Transverse colon (tissue), 4 donors: ENCODE measurements around the gene ZMYM5. TPM values are rescaled to one million over a fixed set of nuclear protein-coding genes. Genes with fewer than 3 reads are reported as not detected.
"Not testable (repeated sequence)": the region's sequence is repeated elsewhere in the genome, so short reads cannot be mapped to it uniquely, and the experiment has no call there.

Experiments used
- DNase-seq: peaks from one replicate; pipeline ENCODE4 v3.0.0-alpha.2; 2019
- H3K27ac ChIP-seq, 4 donors: fragments of 200-600 bp; sonication (generic); 2 replicates each; pipeline ENCODE4 v1.5.1; 2016 to 2018; ENCODE audit warnings: inconsistent platforms in 4 of 4
- H3K27me3 ChIP-seq: fragments of 200-600 bp; sonication (generic); 2 replicates; pipeline ENCODE4 v1.5.1; 2017; ENCODE audit warnings: inconsistent platforms
- H3K36me3 ChIP-seq, 4 donors: fragments of 200-600 bp; sonication (generic); 2 replicates each; pipeline ENCODE4 v1.5.1; 2017 to 2019; ENCODE audit warnings: inconsistent platforms in 4 of 4
- H3K4me1 ChIP-seq, 4 donors: fragments of 200-600 bp; sonication (generic); 2 replicates each; pipeline ENCODE4 v1.5.1; 2017 to 2020; ENCODE audit warnings: inconsistent platforms in 4 of 4
- H3K4me3 ChIP-seq, 4 donors: fragments of 200-600 bp; sonication (generic); 1 replicate in 1 of 4; 2 replicates in 3 of 4; pipeline versions ENCODE4 v1.5.1 to v1.6.1; 2017 to 2019; ENCODE audit warnings: inconsistent platforms in 4 of 4
- H3K9me3 ChIP-seq, 2 donors: fragments of 200-600 bp; sonication (generic); 2 replicates each; pipeline ENCODE4 v1.5.1; 2017 to 2019; ENCODE audit warnings: inconsistent platforms in 2 of 2
- CTCF ChIP-seq, 5 experiments: fragments of 200-600 bp in 3 of 5; fragments of 450-650 bp in 2 of 5; sonication (generic) in 3 of 5; IDR thresholded peaks; 1 replicate in 2 of 5; 2 replicates in 3 of 5; pipeline ENCODE4 v1.5.1; 2016 to 2017; ENCODE audit warnings: antibody characterized with exemption in 5 of 5, inconsistent platforms in 3 of 5, mild to moderate bottlenecking in 2 of 5, moderate library complexity in 1 of 5
- EP300 ChIP-seq: sonication (generic); formaldehyde crosslinking; IDR thresholded peaks from one replicate; pipeline ENCODE4 v1.6.1; 2017; ENCODE audit warnings: antibody characterized with exemption, low read depth
- POLR2A ChIP-seq: fragments of 450-650 bp; IDR thresholded peaks from one replicate; pipeline ENCODE4 v1.6.1; 2016; ENCODE audit warnings: antibody characterized with exemption, mild to moderate bottlenecking, moderate library complexity
- POLR2AphosphoS5 ChIP-seq, 3 donors: sonication (generic); formaldehyde crosslinking; IDR thresholded peaks; one replicate each; pipeline ENCODE4 v1.6.1; 2016; ENCODE audit warnings: antibody characterized with exemption in 3 of 3
- WGBS, 2 donors: methylation state at CpG; one replicate each; pipeline ENCODE4 v1.1.5; 2018; ENCODE audit warnings: low coverage in 1 of 2; 5-methylcytosine and 5-hydroxymethylcytosine counted together
- in situ Hi-C, 4 donors: fragments of 200-750 bp; cut with MboI; loops; one replicate each; pipeline versions ENCODE4 v1.15.0 to v1.15.1; 2017; ENCODE audit warnings: low sequenced_read_pairs in 3 of 4, low pct_ligation_motif_present in 1 of 4, low pct_unique_long_range_greater_than_20kb in 1 of 4
- intact Hi-C: fragments of 100-400 bp; cut with DNase I; formaldehyde crosslinking; loops from one replicate; pipeline ENCODE4 v1.15.1; 2023; ENCODE audit warnings: low total_unique reads
- total RNA-seq, 4 donors: library from RNA; depleted of rRNA; stranded (reverse); fragments of >200 nt; gene quantifications; one replicate each; pipeline ENCODE4 v1.1.0, GENCODE V29; 2016

ZMYM5 gene
- total RNA-seq, 4 donors from 2014 or later, result 4.9 to 259 (median 14.3) TPM

DNA sequence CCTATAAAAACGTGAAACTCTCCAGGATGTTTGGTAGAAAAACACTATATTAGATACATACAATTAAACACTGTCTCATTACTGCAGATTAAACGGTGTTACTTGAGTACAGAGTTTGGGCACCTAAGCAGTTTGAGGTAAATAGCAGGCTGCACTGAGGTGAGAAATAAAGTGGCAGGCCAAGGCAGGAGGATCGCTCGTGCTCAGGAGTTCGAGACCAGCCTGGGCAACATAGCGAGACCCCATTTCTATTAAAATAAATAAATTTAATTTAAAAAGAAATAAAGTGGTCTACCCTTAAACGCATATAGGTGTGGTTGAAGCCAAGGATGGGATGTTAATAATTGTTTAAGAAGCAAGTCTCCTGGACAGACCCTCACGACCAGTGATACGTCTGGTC, 81.9 kb downstream of the ZMYM5 start:
- peaks cover 0 to 12% (median 7%) of the 10 kb centered on the region in 4 donors for H3K4me1 ChIP-seq
- H3K27ac ChIP-seq, result peak overlapping the region; percentile 94 to 99 (median 96)
- no peak for DNase-seq
- no peaks in the 10 kb centered on the region for H3K36me3 ChIP-seq
- no peak for TF ChIP-seq POLR2AphosphoS5 (IDR thresholded peaks at IDR 0.05)
- no peak for TF ChIP-seq POLR2A
- TF ChIP-seq CTCF (IDR thresholded peaks at IDR 0.05), result no peak
- no peak for TF ChIP-seq EP300
- WGBS, 2 donors, result 8 to 23% methylated on average over 5 to 9 of the region's 9 CpGs
- H3K4me3 ChIP-seq, result peak overlapping the region; percentile 76 to 99 (median 93)
- no peaks in the 10 kb centered on the region for H3K9me3 ChIP-seq
- intact Hi-C loops (no loop called here), in situ Hi-C loops (no loop called here)
- no peaks in the 10 kb centered on the region for H3K27me3 ChIP-seq

DNA sequence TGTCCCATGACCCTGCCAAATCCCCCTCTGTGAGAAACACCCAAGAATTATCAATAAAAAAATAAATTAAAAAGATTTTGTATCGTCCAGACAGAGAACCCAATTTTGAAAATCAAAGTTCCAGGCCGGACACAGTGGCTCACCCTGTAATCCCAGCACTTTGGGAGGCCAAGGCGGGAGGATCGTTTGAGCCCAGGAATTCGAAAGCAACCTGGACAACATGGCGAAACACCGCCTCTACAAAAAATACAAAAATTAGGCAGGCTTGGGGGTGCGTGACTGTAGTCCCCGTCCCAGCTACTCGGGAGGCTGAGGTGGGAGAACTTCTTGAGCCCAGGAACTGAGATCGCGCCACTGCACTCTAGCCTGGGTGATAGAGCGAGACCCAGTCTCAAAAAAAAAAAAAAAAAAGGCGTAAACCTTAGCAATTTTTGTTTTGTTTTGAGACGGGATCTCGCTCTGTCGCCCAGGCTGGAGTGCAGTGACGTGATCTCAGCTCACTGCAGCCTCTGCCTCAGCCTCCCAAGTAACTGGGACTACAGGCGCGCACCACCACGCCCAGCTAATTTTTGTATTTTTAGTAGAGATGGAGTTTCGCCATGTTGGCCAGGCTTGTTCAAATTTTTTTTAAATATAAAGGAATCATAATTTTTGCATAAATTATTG, 82.6 kb downstream of the ZMYM5 start:
- H3K9me3 ChIP-seq, intact Hi-C loops, H3K36me3 ChIP-seq, in situ Hi-C loops, H3K27me3 ChIP-seq, DNase-seq: not testable (repeated sequence)
- 80 to 86% methylated on average over 16 to 22 of the region's 22 CpGs for WGBS, 2 donors
- Histone ChIP-seq H3K4me3 (peak overlapping the region in 3 of 4 donors; percentile 76 to 99 (median 97)), H3K4me1 (peaks cover 0 to 19% (median 10%) of the 10 kb centered on the region in 4 donors), H3K27ac (peak overlapping the region in 1 of 4 donors; percentile 97)

Other genes starting within 250 kb of the ZMYM5 start
- 10 to 100 TPM; 25.8 to 62.7 (median 48.6) TPM for gene MPHOSPH8, start 230.0 kb downstream of the ZMYM5 start, total RNA-seq
- 100 to 1,000 TPM in 1 of 4 donors, 10 to 100 TPM in 3; 60.2 to 304 (median 83.6) TPM for gene PSPC1, start 80.7 kb downstream of the ZMYM5 start, total RNA-seq
- 10 to 100 TPM; 33.4 to 91.1 (median 63.6) TPM for gene ZMYM2, start 95.1 kb upstream of the ZMYM5 start, total RNA-seq